K562 (cell line): ENCODE data around the gene SEC22A. TPM values are rescaled to one million over a fixed set of nuclear protein-coding genes. Genes with fewer than 3 reads are reported as not detected.

Experiments used
- ATAC-seq: fragments of 200-7000 bp; cut with Tn5 transposase; 3 replicates; pipeline ENCODE4 v1.9.1; 2020; ENCODE audit warnings: moderate library complexity
- BruUV-seq: library from RNA; stranded (reverse); fragments of 400-500 nt; replicated peaks from 2 replicates; lab custom pipeline; 2021; lab: Mats Ljungman, UMichigan
- CTCF ChIA-PET: fragments of 300-600 bp; formaldehyde crosslinking; extraction: SDS; loops from one replicate; lab custom pipeline; 2021; ENCODE audit warnings: low intra/inter-chr PET ratio; lab: Yijun Ruan, JAX
- POLR2A ChIA-PET: fragments of 300-600, 350-650 bp; sonication (Branson Sonifier 250); formaldehyde crosslinking; extraction: SDS; loops from one replicate; lab custom pipeline; 2021; ENCODE audit warnings: antibody characterized with exemption, inconsistent platforms; lab: Yijun Ruan, JAX
- DNase-seq, 4 experiments: peaks; one replicate each; pipeline versions ENCODE4 v3.0.0 to v3.0.0-alpha.2; 2011 to 2018; ENCODE audit warnings: low spot score in 3 of 4, mixed read lengths in 3 of 4; ENCODE audit errors: extremely low read depth in 1 of 4
- FAIRE-seq: peaks from 2 replicates; lab custom pipeline; 2011; peaks lifted over from hg19 to GRCh38; lab: Jason Lieb, UNC
- H2AFZ ChIP-seq: 2 replicates; pipeline ENCODE4 v1.6.0; 2011; ENCODE audit warnings: low read depth, low read length, control low read depth, inconsistent platforms
- H3K27ac ChIP-seq: fragments of 200-600 bp; 3 replicates; pipeline ENCODE4 v1.8.0; 2011; ENCODE audit warnings: low read depth, mild to moderate bottlenecking, control low read depth, inconsistent platforms, low read length, moderate library complexity, mixed read lengths; ENCODE audit errors: extremely low read depth
- H3K27me3 ChIP-seq, 2 experiments: fragments of 300-600 bp in 1 of 2; 2 replicates in 1 of 2; 3 replicates in 1 of 2; pipeline versions ENCODE4 v1.6.0 to v1.8.0; 2011; ENCODE audit warnings: inconsistent platforms in 2 of 2, low read length in 2 of 2, mild to moderate bottlenecking in 1 of 2, mixed read lengths in 1 of 2, moderate library complexity in 1 of 2; ENCODE audit not compliant: control insufficient read depth in 2 of 2, insufficient read depth in 2 of 2
- H3K36me3 ChIP-seq: fragments of 300-600 bp; 3 replicates; pipeline ENCODE4 v1.8.0; 2011; ENCODE audit warnings: mild to moderate bottlenecking, low read length, inconsistent platforms; ENCODE audit not compliant: control insufficient read depth, insufficient read depth
- H3K4me1 ChIP-seq, 2 experiments: fragments of 200-600 bp in 1 of 2; replicated peaks in 1 of 2; 2 replicates in 1 of 2; 3 replicates in 1 of 2; pipeline versions ENCODE4 v1.5.1 to v1.8.0; 2011; ENCODE audit warnings: inconsistent platforms in 2 of 2, low read length in 2 of 2, mild to moderate bottlenecking in 1 of 2, mixed read lengths in 1 of 2, moderate library complexity in 1 of 2; ENCODE audit not compliant: control insufficient read depth in 2 of 2, insufficient read depth in 2 of 2
- H3K4me2 ChIP-seq: 2 replicates; pipeline ENCODE4 v1.6.1; 2011; ENCODE audit warnings: low read length, control low read depth, inconsistent platforms, mixed read lengths; ENCODE audit not compliant: insufficient read depth
- H3K4me3 ChIP-seq: fragments of 200-600 bp; sonication (generic), shearing (Covaris generic); 2 replicates; pipeline ENCODE4 v1.5.1; 2016; ENCODE audit warnings: control low read depth, inconsistent platforms
- H3K79me2 ChIP-seq: fragments of 200-600 bp; 3 replicates; pipeline ENCODE4 v1.8.0; 2011; ENCODE audit warnings: low read length, inconsistent platforms; ENCODE audit not compliant: control insufficient read depth, insufficient read depth
- H3K9ac ChIP-seq, 2 experiments: 2 replicates each; pipeline versions ENCODE4 v1.6.0 to v1.6.1; 2011; ENCODE audit warnings: low read depth in 2 of 2, low read length in 2 of 2, control low read depth in 1 of 2, inconsistent platforms in 1 of 2, mild to moderate bottlenecking in 1 of 2, mixed read lengths in 1 of 2; ENCODE audit not compliant: insufficient read depth in 1 of 2
- H3K9me1 ChIP-seq: one replicate; pipeline ENCODE4 v1.6.0; 2011; ENCODE audit warnings: inconsistent platforms, mild to moderate bottlenecking, low read length, moderate library complexity; ENCODE audit not compliant: control insufficient read depth, insufficient read depth
- H3K9me3 ChIP-seq: replicated peaks from 2 replicates; pipeline ENCODE4 v1.5.1; 2011; ENCODE audit warnings: low read depth, low read length, inconsistent platforms; ENCODE audit not compliant: control insufficient read depth, insufficient read depth
- H4K20me1 ChIP-seq: replicated peaks from 2 replicates; pipeline ENCODE4 v1.6.1; 2011; ENCODE audit warnings: low read length, inconsistent platforms, mixed read lengths; ENCODE audit not compliant: control insufficient read depth, insufficient read depth
- BMI1 ChIP-seq: fragments of 150-350 bp; IDR thresholded peaks from 2 replicates; pipeline ENCODE4 v1.6.1; 2014; ENCODE audit warnings: low read length
- GATAD2A ChIP-seq: fragments of 450-650 bp; IDR thresholded peaks from 2 replicates; pipeline ENCODE4 v1.6.1; 2017
- NEUROD1 ChIP-seq: fragments of 150-350 bp; IDR thresholded peaks from 2 replicates; pipeline ENCODE4 v1.6.1; 2014; ENCODE audit warnings: borderline replicate concordance, low read length, low read depth; ENCODE audit not compliant: partially characterized antibody
- NFYB ChIP-seq: IDR thresholded peaks from 2 replicates; pipeline ENCODE4 v1.6.1; 2011; ENCODE audit warnings: mild to moderate bottlenecking, moderate library complexity; ENCODE audit not compliant: insufficient read length; ENCODE audit errors: extremely low read depth
- ZNF431 ChIP-seq: sonication (generic); formaldehyde crosslinking; IDR thresholded peaks from 2 replicates; pipeline ENCODE4 v1.8.0; 2022; ENCODE audit warnings: mild to moderate bottlenecking, missing genetic modification reagents
- ZNF76 ChIP-seq: fragments of 250-450 bp; sonication (Bioruptor Pico); IDR thresholded peaks from 2 replicates; pipeline ENCODE4 v1.4.0; 2020; ENCODE audit warnings: mild to moderate bottlenecking, moderate library complexity, borderline replicate concordance
- WGBS: fragments of 100-300 bp; shearing (Covaris generic); methylation state at CpG from one replicate; pipeline ENCODE4 v1.1.6; 2016; ENCODE audit warnings: low coverage, mixed read lengths; ENCODE audit not compliant: insufficient coverage; ENCODE audit errors: missing lambda C conversion rate; 5-methylcytosine and 5-hydroxymethylcytosine counted together
- in situ Hi-C: fragments of 300-500 bp; cut with MboI; formaldehyde crosslinking; loops from 4 replicates; pipeline ENCODE4 v1.15.0; 2018; ENCODE audit warnings: inconsistent platforms, mixed read lengths
- intact Hi-C: fragments of 100-400 bp; cut with micrococcal nuclease; formaldehyde crosslinking; loops from 2 replicates; pipeline ENCODE4 v1.14.2; 2022
- polyA plus RNA-seq, 8 experiments: library from polyadenylated mRNA; depleted of rRNA in 4 of 8; stranded (reverse) in 5 of 8; unstranded in 3 of 8; fragments of >200 nt; fragmentation: Nextera tagmentation in 2 of 8; fragmentation: Illumina TruSeq in 1 of 8; extraction: Ambion mirVana in 2 of 8; extraction: Trizol in 1 of 8; gene quantifications; 2 replicates each; pipeline versions ENCODE4 v1.2.1 to v1.2.3, GENCODE V29; 2011 to 2014; ENCODE audit warnings: inconsistent platforms in 1 of 8, missing spikeins in 1 of 8
- total RNA-seq, 7 experiments: library from RNA; depleted of rRNA in 6 of 7; stranded (reverse); fragments of >200 nt in 6 of 7; fragmentation: Illumina TruSeq in 2 of 7; extraction: Trizol in 2 of 7; gene quantifications; 2 replicates each; pipeline versions ENCODE4 v1.2.1 to v1.2.3, GENCODE V29; 2011 to 2021; ENCODE audit warnings: low replicate concordance in 1 of 7
- TF ChIP-seq, protein P1 (sequence below): sonication (generic); formaldehyde crosslinking; IDR thresholded peaks from 2 replicates; pipeline ENCODE4 v1.8.0; 2022; ENCODE audit warnings: mild to moderate bottlenecking, low read depth, missing genetic modification reagents
- TF ChIP-seq, protein P2 (sequence below): sonication (generic); formaldehyde crosslinking; IDR thresholded peaks from 2 replicates; pipeline ENCODE4 v1.8.0; 2022; ENCODE audit warnings: missing genetic modification reagents, mild to moderate bottlenecking, moderate library complexity, borderline replicate concordance
- TF ChIP-seq, protein P3 (sequence below): sonication (generic); formaldehyde crosslinking; IDR thresholded peaks from 2 replicates; pipeline ENCODE4 v1.8.0; 2022; ENCODE audit warnings: missing genetic modification reagents, mild to moderate bottlenecking, borderline replicate concordance

The SEC22A gene
- total and polyA plus RNA-seq, 9 of the 15 experiments (the other 6 are each of a cell fraction or from before 2014, with no cell fraction given) = 7.9 to 44.5 (median 20.5) TPM

DNA sequence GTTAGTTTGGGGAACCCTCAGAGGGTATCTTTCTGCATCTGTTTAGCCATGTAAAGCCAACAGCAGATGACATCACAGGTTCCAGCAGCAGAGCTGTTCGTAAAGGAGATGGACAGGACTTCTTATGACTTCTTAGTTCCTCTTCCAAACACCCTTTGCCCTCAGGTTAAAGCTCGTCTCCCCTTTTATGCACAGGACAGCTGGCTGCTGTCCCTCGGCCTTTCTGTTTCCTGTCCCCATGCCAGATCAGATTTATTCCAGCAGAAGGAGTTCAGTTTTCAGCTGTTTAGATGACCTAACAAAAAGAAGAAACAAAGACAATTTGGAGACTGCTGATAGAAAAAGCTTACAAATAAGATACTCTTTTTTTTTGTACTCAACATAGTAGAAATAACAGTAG is 45.1 kb downstream of the SEC22A start (continued):
- TF ChIP-seq, protein P1, sequence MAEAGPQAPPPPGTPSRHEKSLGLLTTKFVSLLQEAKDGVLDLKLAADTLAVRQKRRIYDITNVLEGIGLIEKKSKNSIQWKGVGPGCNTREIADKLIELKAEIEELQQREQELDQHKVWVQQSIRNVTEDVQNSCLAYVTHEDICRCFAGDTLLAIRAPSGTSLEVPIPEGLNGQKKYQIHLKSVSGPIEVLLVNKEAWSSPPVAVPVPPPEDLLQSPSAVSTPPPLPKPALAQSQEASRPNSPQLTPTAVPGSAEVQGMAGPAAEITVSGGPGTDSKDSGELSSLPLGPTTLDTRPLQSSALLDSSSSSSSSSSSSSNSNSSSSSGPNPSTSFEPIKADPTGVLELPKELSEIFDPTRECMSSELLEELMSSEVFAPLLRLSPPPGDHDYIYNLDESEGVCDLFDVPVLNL (CRISPR knock-in tag) = no peak
- no peak for TF ChIP-seq ZNF76 (CRISPR knock-in tag)
- TF ChIP-seq NEUROD1 = no peak
- no peak for TF ChIP-seq BMI1
- TF ChIP-seq NFYB = no peak
- no peak for TF ChIP-seq ZNF431 (CRISPR knock-in tag)

DNA sequence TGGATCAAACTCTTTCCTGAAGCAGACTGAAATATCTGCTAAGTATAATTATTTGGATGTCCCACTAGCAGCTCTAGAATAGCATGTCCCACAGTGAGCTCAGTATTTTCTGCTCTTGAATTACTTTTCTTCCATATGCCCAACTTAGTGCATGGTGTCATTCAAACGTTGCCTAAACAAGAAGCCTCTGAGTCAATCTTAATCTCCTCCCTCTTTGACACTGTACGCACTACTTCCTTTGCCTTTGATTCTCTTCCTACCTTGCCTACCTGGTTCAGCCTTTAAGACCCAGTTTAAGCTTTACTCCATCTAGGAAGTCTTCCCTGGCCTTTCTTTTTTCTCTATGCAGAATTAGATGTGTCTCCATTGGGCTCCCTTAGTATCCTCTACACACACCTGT is 54.5 kb downstream of the SEC22A start:
- Histone ChIP-seq H4K20me1 (no peaks in the 10 kb centered on the region), H3K9ac (no peak overlapping the region), H3K36me3 (peaks cover 8% of the 10 kb centered on the region; the same call in 1 of the 3 replicates)
- CTCF ChIA-PET = no interaction called here
- TF ChIP-seq, protein P2, sequence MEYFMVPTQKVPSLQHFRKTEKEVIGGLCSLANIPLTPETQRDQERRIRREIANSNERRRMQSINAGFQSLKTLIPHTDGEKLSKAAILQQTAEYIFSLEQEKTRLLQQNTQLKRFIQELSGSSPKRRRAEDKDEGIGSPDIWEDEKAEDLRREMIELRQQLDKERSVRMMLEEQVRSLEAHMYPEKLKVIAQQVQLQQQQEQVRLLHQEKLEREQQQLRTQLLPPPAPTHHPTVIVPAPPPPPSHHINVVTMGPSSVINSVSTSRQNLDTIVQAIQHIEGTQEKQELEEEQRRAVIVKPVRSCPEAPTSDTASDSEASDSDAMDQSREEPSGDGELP (CRISPR knock-in tag) = no peak
- TF ChIP-seq, protein P3, sequence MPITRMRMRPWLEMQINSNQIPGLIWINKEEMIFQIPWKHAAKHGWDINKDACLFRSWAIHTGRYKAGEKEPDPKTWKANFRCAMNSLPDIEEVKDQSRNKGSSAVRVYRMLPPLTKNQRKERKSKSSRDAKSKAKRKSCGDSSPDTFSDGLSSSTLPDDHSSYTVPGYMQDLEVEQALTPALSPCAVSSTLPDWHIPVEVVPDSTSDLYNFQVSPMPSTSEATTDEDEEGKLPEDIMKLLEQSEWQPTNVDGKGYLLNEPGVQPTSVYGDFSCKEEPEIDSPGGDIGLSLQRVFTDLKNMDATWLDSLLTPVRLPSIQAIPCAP (CRISPR knock-in tag) = no peak
- TF ChIP-seq GATAD2A = no peak
- TF ChIP-seq, all 486 proteins: peak for 0
- no peaks in the 10 kb centered on the region for H3K9me1 ChIP-seq
- DNase-seq (no peak), ATAC-seq (no peak), FAIRE-seq (no peak)
- no TSS peak for BruUV-seq
- no peak overlapping the region for H3K4me2 ChIP-seq
- in situ Hi-C loops = no loop called here
- no peak overlapping the region for H2AFZ ChIP-seq
- no peaks in the 10 kb centered on the region for H3K4me1 ChIP-seq
- WGBS = 29% methylated on average over 2 of the region's 2 CpGs
- H3K27ac ChIP-seq = no peak overlapping the region
- no peaks in the 10 kb centered on the region for H3K27me3 ChIP-seq
- intact Hi-C loops = loop anchor here (10.0 kb wide), 1 partner anchor 311 kb away; no protein-coding TSS in a partner anchor
- no peak overlapping the region for H3K4me3 ChIP-seq
- H3K9me3 ChIP-seq = no peaks in the 10 kb centered on the region
- POLR2A ChIA-PET = interaction anchor here (1.0 kb wide), 1 partner anchor 10 kb away, joined by 3 read pairs; no protein-coding TSS in a partner anchor
- no peaks in the 10 kb centered on the region for H3K79me2 ChIP-seq
